ENCODE data around the gene DCAF8L1. TPM values are rescaled to one million over a fixed set of nuclear protein-coding genes. Genes with fewer than 3 reads are reported as not detected.

Gene DCAF8L1
- total RNA-seq, 1 donor from 2014 or later, result not detected

Other genes starting within 250 kb of the DCAF8L1 start
- not detected in 2 replicates for gene MAGEB10, start 173.5 kb downstream of the DCAF8L1 start, total RNA-seq